Smooth muscle cell (in vitro differentiated cells): ENCODE results near the gene ENAH. TPM values are rescaled to one million over a fixed set of nuclear protein-coding genes. Genes with fewer than 3 reads are reported as not detected.

Source experiments
- DNase-seq: peaks from one replicate; lab custom pipeline; 2025; ENCODE audit not compliant: unreplicated experiment; lab: John Stamatoyannopoulos, UW
- H2AFZ ChIP-seq: fragments of 200-600 bp; sonication (generic); 2 replicates; pipeline ENCODE4 v1.6.0; 2016; ENCODE audit warnings: antibody characterized with exemption, low read depth, mild to moderate bottlenecking
- H3F3A ChIP-seq: fragments of 200-600 bp; sonication (generic); 2 replicates; pipeline ENCODE4 v1.6.0; 2017; ENCODE audit warnings: antibody characterized with exemption, low read depth
- H3K27ac ChIP-seq: fragments of 200-600 bp; sonication (generic); 2 replicates; pipeline ENCODE4 v1.5.1; 2016; ENCODE audit warnings: low read depth, mild to moderate bottlenecking
- H3K27me3 ChIP-seq: fragments of 200-600 bp; sonication (generic); 2 replicates; pipeline ENCODE4 v1.6.1; 2016; ENCODE audit warnings: low read depth, mild to moderate bottlenecking
- H3K36me3 ChIP-seq: fragments of 200-600 bp; sonication (generic); 2 replicates; pipeline ENCODE4 v1.5.1; 2016; ENCODE audit warnings: low read depth
- H3K4me1 ChIP-seq: fragments of 200-600 bp; sonication (generic); 2 replicates; pipeline ENCODE4 v1.5.1; 2016; ENCODE audit warnings: low read depth
- H3K4me2 ChIP-seq: fragments of 200-600 bp; sonication (generic); 2 replicates; pipeline ENCODE4 v1.6.0; 2016; ENCODE audit warnings: mild to moderate bottlenecking
- H3K4me3 ChIP-seq: fragments of 200-600 bp; sonication (generic); 2 replicates; pipeline ENCODE4 v1.5.1; 2016; ENCODE audit warnings: mild to moderate bottlenecking
- H3K79me2 ChIP-seq: fragments of 200-600 bp; sonication (generic); 2 replicates; pipeline ENCODE4 v1.6.0; 2016; ENCODE audit warnings: low read depth, mild to moderate bottlenecking
- H3K9ac ChIP-seq: fragments of 200-600 bp; sonication (generic); 2 replicates; pipeline ENCODE4 v1.6.0; 2016; ENCODE audit warnings: low read depth
- H3K9me3 ChIP-seq: fragments of 200-600 bp; sonication (generic); replicated peaks from 2 replicates; pipeline ENCODE4 v1.5.1; 2016; ENCODE audit warnings: low read depth
- H4K20me1 ChIP-seq: fragments of 200-600 bp; sonication (generic); 2 replicates; pipeline ENCODE4 v1.6.0; 2016; ENCODE audit warnings: low read depth
- WGBS: methylation state at CpG from one replicate; pipeline ENCODE4 v1.1.7; 2016; ENCODE audit warnings: low lambda C conversion rate; 5-methylcytosine and 5-hydroxymethylcytosine counted together
- polyA plus RNA-seq: library from polyadenylated mRNA; unstranded; fragments of >200 nt; fragmentation: Nextera tagmentation; extraction: Ambion mirVana; gene quantifications from 2 replicates; pipeline ENCODE4 v1.2.1, GENCODE V29; 2016
- total RNA-seq: library from RNA; depleted of rRNA; stranded (reverse); fragments of >200 nt; gene quantifications from 2 replicates; pipeline ENCODE4 v1.2.3, GENCODE V29; 2014
- TF ChIP-seq, protein P1 (sequence below): fragments of 200-600 bp; sonication (generic); IDR thresholded peaks from 2 replicates; pipeline ENCODE4 v1.5.1; 2017; ENCODE audit warnings: borderline replicate concordance, mild to moderate bottlenecking, antibody characterized with exemption; ENCODE audit not compliant: insufficient read depth, poor library complexity, severe bottlenecking

The ENAH gene
- total and polyA plus RNA-seq, 2 experiments from 2014 or later: 39.3 to 147 TPM

DNA sequence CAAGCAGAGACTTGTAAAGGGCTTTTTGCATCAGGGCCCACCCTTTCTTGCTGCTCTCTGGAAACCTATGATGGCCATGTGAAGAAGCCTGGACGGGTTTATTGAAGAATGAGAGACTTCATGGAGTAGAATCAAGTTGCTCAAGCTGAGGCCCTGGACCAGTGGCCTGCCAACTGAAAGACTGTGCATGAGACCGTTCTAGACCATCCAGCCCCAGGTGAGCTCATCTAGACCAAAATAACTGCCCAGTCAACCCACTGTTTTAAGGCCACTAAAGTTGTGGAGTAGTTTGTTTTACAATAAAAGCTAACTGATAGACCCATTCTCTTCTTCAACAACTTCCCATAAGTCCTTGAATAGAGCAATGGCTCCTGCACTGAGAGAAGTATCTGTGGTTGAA, 11.8 kb upstream of the ENAH start:
- no peaks in the 10 kb centered on the region for H4K20me1 ChIP-seq
- no peaks in the 10 kb centered on the region for H3F3A ChIP-seq
- H3K4me2 ChIP-seq: no peak overlapping the region
- H3K27me3 ChIP-seq: no peaks in the 10 kb centered on the region
- no peak overlapping the region for H2AFZ ChIP-seq
- H3K36me3 ChIP-seq: no peaks in the 10 kb centered on the region
- H3K4me3 ChIP-seq: no peak overlapping the region
- no peaks in the 10 kb centered on the region for H3K4me1 ChIP-seq
- no peak for DNase-seq
- H3K79me2 ChIP-seq: no peaks in the 10 kb centered on the region
- TF ChIP-seq, protein P1, sequence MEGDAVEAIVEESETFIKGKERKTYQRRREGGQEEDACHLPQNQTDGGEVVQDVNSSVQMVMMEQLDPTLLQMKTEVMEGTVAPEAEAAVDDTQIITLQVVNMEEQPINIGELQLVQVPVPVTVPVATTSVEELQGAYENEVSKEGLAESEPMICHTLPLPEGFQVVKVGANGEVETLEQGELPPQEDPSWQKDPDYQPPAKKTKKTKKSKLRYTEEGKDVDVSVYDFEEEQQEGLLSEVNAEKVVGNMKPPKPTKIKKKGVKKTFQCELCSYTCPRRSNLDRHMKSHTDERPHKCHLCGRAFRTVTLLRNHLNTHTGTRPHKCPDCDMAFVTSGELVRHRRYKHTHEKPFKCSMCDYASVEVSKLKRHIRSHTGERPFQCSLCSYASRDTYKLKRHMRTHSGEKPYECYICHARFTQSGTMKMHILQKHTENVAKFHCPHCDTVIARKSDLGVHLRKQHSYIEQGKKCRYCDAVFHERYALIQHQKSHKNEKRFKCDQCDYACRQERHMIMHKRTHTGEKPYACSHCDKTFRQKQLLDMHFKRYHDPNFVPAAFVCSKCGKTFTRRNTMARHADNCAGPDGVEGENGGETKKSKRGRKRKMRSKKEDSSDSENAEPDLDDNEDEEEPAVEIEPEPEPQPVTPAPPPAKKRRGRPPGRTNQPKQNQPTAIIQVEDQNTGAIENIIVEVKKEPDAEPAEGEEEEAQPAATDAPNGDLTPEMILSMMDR: no peak
- H3K9ac ChIP-seq: no peak overlapping the region
- H3K9me3 ChIP-seq: no peaks in the 10 kb centered on the region
- 93% methylated on average over 2 of the region's 2 CpGs for WGBS
- no peak overlapping the region for H3K27ac ChIP-seq

DNA sequence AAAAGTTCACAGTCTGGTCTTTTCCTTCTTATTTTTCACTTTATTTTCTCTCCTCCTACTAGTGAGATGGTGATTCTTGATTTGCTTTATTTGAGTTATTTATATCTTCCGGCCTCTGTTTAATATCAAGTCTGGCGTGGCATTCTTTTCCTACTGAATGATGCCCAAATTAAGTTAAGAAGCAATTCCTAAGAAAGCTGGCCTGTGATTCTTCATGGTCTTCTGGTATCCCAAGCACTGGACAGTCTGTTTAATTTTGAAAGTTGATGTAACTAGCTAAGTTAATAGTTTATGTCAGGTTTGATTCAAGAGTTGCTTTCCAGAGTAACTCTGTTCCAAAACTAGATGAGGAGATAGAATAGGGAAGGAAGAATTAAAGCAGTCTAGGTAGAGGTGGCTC, 9.2 kb upstream of the ENAH start:
- Histone ChIP-seq H3K4me2 (no peak overlapping the region), H3K4me1 (peaks cover 11% of the 10 kb centered on the region), H3K9ac (no peak overlapping the region), H3K9me3 (no peaks in the 10 kb centered on the region), H4K20me1 (no peaks in the 10 kb centered on the region), H3K27me3 (no peaks in the 10 kb centered on the region), H3F3A (peaks cover 9% of the 10 kb centered on the region), H3K27ac (no peak overlapping the region), H3K36me3 (no peaks in the 10 kb centered on the region), H2AFZ (no peak overlapping the region), H3K4me3 (no peak overlapping the region), H3K79me2 (no peaks in the 10 kb centered on the region)
- 94% methylated on average over 2 of the region's 2 CpGs for WGBS
- no peak for DNase-seq
- TF ChIP-seq, protein P1: no peak

DNA sequence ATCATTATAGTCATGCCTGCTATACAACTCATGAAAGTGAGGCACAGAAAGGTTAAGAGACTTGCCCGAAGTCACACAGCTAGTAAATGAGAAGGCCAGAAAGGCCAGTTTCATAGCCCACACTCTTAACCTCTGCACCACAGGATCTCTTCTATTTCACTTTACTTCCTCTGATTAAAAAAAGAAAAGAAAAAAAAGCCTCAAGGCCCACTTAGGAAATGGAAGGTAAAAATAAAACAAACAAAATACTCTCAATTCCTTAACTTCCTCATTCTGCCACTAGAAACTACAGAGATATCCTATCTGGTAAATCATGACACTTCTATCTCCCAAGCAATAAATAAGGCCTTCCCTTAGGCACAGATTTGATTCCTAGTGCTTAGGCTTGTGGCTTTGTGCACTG, 7.6 kb upstream of the ENAH start:
- H4K20me1 ChIP-seq: no peaks in the 10 kb centered on the region
- no peak overlapping the region for H2AFZ ChIP-seq
- H3K27ac ChIP-seq: no peak overlapping the region
- no peak for DNase-seq
- no peaks in the 10 kb centered on the region for H3K27me3 ChIP-seq
- no peaks in the 10 kb centered on the region for H3K9me3 ChIP-seq
- H3K79me2 ChIP-seq: no peaks in the 10 kb centered on the region
- H3K4me2 ChIP-seq: no peak overlapping the region
- H3F3A ChIP-seq: peaks cover 24% of the 10 kb centered on the region
- TF ChIP-seq, protein P1: no peak
- no peak overlapping the region for H3K4me3 ChIP-seq
- 95% methylated on average over 1 of the region's 1 CpG for WGBS
- H3K36me3 ChIP-seq: no peaks in the 10 kb centered on the region
- H3K4me1 ChIP-seq: peaks cover 15% of the 10 kb centered on the region
- H3K9ac ChIP-seq: no peak overlapping the region

GRCh38 chr1:225658041-225658440, 5.1 kb upstream of the ENAH start:
- DNase-seq: no peak
- TF ChIP-seq, protein P1: no peak
- no peaks in the 10 kb centered on the region for H4K20me1 ChIP-seq
- H3K4me1 ChIP-seq: peaks cover 15% of the 10 kb centered on the region
- H3K4me3 ChIP-seq: peak overlapping the region; percentile 13
- H3F3A ChIP-seq: peaks cover 35% of the 10 kb centered on the region
- no peaks in the 10 kb centered on the region for H3K9me3 ChIP-seq
- H3K79me2 ChIP-seq: no peaks in the 10 kb centered on the region
- H3K27me3 ChIP-seq: no peaks in the 10 kb centered on the region
- H3K27ac ChIP-seq: peak overlapping the region; percentile 99
- peak overlapping the region; percentile 68 for H3K9ac ChIP-seq
- no peak overlapping the region for H2AFZ ChIP-seq
- WGBS: 26% methylated on average over 2 of the region's 2 CpGs
- peak overlapping the region; percentile 72 for H3K4me2 ChIP-seq
- no peaks in the 10 kb centered on the region for H3K36me3 ChIP-seq
